GM18520 (cell line): ENCODE data around the gene STX18.
"Not testable (repeated sequence)": the region's sequence is repeated elsewhere in the genome, so short reads cannot be mapped to it uniquely, and the experiment has no call there.

Experiments
- ATAC-seq: cut with Tn5 transposase; IDR thresholded peaks from one replicate; pipeline ENCODE4 v1.9.1; 2021; ENCODE audit not compliant: unreplicated experiment

STX18 gene

DNA sequence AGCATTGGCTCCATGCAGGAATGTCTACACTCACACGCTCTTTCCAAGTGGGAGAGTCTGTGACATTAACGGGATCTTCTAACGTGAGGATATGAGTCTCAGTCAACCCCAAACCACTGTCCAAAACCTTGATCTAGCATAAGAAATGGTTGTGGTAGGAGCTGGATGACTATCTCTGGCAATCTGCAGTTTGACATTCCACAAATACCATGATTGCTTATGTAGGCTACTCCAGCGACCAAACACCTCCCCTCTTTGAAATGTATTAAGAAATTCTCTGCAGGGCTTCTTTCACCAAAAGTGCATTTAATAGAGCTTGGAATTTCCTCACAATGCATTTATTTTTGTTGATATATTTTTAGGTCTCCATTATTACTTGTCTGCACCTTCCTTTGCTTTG, 14.1 kb upstream of the STX18 start:
- ATAC-seq, result no peak

DNA sequence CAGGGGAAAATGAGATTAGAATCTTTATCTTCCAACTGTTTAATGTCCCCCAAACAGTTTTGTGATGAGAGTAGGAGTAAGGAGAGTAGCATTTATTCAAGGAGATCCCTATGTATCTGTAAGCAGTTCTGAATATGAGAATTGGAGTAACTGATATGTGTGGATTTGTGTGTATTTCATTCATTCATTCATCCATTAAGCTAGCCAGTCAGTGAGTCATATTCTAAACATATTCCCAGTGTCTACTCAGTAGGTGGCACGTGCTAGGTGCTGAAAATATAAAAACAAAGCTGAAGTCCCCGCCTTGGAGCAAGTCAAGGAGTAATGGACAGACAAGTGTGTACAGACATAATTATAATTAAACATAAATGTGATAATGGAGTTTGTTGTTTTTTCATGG, 12.4 kb upstream of the STX18 start:
- no peak for ATAC-seq

DNA sequence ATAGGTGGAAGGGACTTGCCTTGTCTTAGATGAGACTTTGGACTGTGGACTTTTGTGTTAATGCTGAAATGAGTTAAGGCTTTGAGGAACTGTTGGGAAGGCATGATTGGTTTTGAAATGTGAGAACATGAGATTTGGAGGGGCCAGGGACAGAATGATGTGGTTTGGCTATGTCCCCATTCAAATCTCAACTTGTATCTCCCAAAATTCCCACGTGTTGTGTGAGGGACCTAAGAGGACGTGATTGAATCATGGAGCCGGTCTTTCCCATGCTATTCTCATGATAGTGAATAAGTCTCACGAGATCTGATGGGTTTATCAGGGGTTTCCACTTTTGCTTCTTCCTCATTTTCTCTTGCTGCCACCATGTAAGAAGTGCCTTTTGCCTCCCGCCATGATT, 10.2 kb upstream of the STX18 start:
- ATAC-seq, result not testable (repeated sequence)

DNA sequence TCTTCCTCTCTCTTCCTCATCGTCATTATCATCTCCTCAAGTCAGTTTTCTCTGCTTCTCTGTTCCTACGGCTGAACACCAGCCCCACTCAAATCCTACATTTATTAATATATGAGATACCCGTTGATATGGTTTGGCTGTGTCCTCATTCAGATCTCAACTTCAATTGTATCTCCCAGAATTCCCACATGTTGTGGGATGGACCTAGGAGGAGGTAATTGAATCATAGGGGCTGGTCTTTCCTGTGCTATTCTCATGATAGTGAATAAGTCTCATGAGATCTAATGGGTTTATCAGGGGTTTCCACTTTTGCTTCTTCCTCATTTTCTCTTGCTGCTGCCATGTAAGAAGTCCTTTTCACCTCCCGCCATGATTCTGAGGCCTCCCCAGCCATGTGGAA, 8.3 kb upstream of the STX18 start:
- ATAC-seq, result not testable (repeated sequence)

DNA sequence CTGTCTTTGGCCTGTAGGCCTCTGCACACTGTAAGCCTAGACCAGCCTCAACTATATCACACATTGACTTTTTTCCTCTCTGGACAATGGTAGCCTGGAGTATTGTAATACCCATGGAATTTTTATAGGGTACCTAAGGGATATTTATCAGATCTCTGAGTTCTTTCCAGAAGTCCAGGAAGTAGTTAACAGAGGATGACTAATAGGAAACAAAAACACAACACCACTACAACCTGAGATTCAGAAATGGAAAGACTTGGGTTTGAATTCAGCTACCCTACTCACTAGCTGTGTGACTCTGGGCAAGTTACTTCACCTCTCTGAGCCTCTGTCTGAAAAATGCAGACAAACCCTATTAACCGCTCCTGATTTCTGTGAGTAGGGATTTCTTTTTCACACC, 7.7 kb upstream of the STX18 start:
- ATAC-seq, result no peak

DNA sequence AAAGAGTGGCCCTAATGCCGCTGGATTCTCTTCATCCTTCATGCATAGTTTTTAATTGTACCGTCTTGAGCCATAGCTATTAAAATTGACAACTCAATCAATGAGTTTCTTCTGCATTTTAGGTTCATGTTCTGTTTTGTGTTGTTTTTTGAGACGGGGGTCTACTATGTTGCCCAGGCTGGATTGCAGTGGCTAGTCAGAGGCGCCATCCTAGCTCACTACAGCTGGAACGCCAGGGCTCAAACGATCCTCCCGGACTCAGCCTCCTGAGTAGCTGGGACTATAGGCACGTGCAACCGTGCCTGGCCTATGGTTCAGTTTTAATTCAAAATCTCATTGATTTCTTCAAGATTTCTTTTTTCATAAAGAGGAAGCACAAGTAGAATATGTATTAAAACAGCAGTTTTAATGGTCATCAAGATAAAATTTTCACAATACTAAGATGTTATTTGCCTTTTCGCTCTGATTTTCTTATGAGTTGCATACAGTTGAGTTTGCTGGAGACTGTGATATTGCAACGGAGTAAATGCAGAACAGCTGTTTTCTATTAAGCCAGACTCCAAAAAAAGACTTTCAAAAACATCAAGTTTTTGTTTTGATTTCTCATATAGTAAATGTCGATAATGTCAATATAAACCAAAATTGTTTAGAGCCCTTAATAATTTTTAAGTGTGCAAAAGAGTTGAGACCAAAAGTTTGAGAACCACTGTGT, 1.1 kb upstream of the STX18 start:
- no peak for ATAC-seq

DNA sequence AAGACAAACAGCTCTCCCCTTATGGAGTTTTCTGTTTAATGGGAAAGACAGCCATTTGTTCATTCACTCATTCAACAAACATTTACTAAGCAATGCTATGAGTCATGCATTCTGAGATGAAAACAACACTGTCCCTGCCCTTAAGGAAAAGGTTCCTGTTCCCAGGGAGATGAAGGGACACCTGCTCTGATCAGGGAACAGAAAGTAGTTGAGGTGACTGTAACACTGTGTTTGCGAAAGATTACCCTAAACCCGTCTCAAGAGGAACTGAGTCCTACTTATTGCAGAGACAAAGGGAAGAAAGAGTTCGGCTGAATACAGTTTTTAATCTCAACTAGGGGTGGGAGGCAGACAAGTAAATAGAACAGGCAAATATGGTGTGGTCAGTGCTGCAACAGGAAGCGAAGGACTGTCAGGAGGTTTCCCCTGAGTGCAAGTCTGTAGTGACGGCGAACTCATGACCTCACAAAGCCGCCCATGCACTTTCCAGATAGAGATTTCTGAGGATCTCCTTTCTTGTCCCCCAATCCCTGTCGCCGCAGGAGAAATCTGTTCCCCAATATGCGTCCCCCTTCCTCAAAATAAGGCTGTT, 712 bp downstream of the STX18 start:
- ATAC-seq, result no peak

DNA sequence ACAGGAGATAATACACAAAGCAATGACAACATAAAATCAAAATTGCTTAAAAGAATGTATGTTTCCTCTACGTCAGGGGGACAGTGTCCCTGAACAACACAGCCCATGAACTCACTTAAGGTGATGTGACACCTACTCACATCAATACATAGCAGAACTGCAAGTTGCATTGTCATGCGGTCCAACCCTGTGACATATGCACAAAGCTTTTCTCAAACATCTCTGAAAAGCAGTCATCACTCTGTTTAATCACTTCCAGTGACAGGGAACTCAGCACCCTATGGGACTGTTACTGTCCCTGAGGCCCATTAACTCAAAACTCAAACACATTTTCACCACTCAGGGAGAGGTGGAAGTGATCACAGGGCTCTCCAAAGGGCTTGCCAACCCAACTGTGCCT, 2.4 kb downstream of the STX18 start:
- no peak for ATAC-seq

DNA sequence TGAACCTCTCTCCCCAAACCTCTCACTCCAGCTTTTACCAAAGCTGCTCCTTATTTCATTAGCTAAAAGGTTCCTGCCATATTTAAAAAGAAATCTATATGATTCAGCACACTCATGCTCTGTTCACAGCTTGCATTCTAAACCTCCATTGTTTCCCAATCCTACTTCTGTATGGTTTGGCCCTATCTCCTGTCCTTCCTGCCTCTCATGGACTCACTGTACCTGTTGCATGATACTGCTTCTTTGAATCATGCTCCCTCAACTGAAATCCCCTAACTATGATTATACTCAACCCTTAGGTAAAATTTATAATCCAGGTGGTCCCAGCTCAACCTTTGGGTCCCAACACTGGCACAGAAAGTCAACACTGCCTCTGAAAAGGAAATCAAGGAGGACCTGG, 6.3 kb downstream of the STX18 start:
- ATAC-seq, result no peak

DNA sequence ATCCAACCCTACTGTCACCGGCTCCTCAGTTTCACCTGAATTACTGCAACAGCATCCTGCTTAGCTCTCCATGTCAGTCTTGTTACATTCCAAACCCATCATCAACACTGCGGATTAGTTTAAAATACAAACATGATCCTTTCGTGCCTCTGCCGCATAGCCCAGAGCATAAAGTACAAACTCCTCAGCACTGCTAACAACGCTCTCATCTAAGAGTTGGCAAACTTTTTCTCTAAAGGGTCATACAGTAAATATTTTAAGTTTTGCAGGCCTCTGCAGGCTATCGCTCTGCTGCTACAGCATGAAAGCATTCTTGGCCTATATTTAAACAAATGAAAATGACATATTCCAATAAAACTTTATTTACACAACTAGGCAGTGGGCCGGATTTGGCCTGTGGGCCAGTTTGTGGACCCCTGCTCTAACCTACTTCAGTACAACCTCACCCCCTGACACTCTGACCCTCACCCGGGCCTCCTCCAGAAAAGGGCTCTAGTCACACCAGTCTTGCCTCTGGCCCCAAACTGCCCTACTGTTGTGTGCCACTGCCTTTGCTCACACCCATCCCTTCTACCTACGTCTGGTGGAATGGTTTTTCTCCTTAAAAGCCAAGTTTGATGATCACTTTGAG, 7.2 kb downstream of the STX18 start:
- ATAC-seq, result no peak

DNA sequence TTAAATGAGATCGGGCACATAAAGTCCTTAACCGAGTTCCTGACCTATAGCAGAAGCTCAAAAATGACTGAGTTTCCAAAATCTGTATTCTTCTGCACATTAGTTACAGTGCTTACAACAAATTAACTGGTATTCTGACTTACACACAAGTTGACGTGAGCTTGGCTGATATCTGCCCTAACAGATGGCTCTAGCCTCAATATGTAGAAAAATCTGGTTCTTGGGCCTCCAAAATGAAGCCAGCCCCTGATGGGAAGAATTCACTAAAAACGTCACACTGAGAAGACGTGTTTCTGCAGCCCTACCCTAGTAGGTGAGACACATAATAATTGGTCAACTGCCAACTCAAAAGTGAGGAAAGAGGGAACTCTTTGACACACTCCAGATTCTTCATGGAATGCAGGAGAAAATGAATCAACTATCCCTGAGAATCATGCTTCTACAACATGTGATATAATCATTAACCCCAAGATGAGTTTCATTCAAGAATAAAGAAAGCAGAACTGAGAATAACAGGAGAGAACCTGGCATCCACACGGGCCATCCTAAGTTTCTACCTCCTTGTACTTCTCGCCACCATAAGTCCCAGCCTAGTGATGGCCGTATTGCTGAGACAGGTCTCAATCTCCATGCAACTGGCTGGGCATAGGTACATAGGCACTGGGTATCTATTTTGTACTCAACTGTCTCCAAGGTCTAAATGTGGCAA, 8.2 kb downstream of the STX18 start:
- no peak for ATAC-seq

DNA sequence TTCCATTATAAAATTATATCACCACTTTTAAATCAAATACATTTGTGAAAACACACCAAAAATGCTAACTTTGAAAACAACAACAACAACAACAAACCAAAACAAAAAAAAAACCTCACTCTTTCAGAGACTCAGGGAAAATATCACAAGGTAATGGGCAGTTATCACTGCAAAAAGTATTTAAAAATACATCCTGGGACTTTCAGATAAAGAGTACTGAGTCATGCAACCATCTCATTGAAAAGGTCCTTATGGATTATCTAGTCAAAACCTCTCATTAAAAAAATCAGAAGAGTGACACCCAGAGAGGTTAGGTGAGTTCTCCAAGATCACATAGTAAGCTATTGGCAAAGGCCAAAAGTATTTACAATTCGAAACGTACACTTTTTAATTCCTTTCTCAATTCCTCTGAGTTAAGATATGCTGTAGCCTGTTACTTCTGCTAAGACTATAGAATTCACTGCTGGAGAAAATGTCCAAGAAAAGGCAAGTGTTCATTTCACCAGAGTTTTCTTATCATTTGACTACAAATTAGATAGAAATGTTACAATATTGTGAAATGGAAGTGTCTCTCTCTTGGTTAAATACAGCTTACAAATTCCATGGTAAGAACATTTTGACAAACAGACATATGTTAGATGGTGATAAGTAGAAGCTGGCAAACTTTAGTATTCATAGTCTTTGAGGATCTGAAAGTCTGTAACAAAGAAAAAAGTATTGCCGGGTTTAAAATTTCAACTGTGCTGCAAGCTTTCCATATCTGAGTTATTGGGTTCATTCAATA, 9.3 kb downstream of the STX18 start:
- no peak for ATAC-seq

DNA sequence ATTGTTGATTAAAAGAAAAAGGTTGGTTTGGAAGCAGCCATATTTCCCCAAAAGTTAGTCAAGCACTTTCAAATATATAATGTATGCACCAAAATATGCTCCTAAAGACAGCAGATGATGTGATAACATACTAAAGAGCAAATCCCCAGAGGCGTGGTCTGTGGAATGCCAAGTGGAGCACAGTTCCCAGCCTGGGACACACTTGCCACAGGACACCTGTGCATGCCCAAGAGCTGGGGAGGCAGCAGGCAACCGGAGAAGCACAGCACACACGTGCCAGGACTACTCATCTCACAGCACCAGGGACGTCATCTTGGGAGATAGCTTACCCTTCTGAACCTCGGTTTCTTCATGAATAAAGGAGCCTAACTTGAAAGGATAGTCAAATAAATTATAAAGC, 12.5 kb downstream of the STX18 start:
- ATAC-seq, result no peak

DNA sequence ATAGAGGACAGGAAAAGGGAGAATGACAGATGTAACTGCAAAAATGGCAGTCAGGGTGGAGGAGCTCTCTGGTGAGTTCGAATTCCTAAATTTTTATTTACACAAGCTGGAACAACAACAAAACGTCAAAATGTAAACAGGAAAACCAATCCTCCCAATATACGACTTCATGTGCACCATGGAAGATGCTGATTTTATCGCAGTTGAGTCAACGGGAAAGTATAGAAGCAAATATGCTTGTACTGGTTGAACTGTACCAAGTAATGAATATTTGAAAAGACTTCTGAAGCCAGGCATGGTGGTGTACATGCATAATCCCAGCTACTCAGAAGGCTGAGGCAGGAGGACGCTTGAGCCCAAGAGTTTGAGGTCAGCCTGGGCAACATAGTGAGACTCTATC, 15.4 kb downstream of the STX18 start:
- ATAC-seq, result no peak

DNA sequence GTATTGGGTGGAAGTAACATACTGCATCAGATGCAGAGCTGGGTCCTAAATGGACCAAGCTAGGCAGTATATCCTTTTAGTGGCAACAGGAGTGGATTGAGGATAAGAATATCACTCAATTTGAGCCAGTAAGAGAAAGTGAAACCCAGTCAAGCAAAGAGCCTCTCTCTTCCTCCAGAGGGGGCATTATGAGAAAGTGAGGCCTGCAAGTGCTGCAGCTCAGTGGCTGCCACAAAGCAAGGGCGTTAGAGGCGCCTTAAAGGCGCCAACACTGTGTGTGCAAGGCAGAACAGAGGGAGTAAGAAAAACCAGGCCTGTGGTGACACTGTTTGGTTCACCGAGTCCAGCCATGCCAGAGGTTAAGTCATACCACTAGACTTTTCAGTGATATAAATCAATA, 17.5 kb downstream of the STX18 start:
- peak; percentile 96 for ATAC-seq

DNA sequence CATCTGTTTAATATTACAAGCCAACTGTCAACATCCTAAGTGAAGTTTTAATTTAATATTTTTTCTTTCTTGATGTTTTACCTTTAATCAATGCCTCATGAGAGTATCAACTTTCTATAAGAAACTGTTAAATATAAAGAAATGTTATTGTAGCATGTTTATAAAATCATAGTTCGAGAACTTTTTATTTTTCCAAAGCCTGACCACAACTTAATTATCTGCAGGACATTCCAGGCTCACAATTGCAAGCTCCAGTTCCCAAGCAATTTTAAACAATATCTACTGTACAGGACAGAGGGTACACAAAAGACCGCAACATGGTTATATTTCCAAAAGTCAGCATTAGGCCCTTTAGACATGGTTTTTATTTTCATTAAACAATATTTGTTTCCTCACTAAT, 20.1 kb downstream of the STX18 start:
- ATAC-seq, result no peak

DNA sequence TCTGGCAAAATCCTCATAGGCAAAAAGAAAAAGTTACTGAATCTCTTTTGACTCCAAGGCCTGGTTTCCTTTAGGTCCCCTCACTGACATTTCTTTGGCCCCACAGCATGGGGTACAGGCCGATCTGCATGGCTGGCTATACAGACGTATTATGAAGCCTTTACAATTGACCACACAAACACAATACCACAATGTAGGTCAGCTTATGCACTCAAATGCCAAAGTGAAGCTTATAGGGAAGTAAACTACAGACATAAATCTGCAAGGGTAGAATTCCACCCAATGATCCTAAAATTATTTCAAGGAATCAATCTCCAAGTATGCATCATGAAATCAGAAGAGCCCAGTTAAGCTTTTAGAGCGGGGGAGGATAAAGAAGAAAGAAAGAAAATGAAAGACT, 20.7 kb downstream of the STX18 start:
- ATAC-seq, result no peak

DNA sequence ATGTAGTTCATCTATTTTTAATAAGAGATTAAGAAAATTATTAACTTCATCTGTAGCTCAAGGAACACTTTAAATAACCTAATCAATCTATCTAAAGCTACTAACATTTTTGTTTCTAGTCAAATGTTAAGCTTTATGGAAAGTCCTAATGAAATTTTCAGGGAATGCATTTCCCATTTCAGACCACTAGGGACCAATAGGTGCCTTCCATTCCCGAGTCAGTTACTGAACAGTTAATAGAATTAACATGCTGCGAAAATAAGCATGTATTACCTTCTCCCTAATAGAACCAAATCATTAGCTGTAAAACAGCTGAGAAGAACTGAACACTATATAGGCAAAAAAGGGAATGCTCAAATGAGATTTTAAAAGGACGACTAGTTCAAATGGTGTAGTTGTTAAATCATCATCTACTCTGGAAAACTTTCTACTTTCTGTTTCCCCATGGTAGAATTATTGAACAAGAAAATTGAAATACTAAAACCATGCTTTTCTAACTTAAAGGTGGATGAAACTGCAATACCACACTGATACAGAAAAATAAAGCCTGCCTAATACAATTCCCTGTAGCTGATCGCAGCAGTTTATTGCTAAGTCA, 22.5 kb downstream of the STX18 start:
- ATAC-seq, result no peak

DNA sequence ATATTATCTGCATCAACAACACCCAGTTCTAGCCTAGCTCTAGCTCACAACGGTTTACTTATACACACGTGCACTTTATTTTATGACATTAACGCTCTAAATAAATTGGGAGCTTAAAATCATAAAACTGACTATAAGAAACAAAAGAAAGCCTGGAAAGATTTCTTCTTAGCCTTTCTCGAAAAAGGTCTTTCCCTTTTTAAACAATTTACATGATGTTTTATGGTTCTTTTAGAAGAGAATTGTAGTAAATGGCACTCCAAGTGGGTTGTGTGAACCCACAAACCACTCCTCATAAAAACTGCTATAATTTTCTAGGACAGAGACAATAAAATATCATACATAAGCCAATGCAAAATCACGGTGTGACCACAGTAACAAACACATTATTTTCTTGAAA, 23.1 kb downstream of the STX18 start:
- no peak for ATAC-seq

DNA sequence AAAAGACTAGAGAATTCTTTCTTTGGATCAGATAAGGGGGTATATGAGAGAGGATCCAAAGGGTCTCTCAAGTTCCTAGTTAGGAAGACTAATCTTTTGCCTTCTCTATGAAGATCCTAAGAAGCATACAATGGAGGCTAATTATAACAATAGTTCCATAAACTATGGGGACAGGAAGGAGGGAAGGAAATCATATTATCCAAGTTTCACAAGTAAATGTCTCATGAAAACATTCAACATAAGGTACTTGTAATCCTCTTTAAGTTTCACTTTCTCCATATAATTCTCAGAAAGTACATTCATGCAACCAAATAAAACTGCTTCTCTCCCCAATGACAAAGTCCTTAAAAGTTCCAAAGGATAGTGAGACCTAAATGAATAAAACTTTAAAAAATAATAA, 27.1 kb downstream of the STX18 start:
- no peak for ATAC-seq

DNA sequence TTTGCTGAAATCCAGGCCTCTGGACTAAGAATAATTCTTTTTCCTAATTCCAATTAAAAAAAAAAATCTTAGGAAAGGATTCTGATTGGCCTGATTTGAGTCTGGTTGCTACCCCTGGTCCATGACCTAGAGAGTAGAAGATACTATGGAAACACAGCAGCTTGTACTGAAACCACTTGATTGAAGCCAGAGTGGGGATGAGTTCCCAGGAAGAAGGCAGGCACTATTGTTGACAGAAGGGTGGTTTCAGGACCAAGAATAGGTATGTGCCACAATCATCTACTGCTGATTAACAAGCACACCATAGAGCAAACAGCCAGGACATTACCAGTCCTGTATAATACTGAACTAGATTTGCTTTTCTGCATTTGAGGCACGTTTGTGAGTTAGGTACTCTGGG, 29.6 kb downstream of the STX18 start:
- ATAC-seq, result no peak
